Skeletal muscle tissue (tissue), 4 donors: ENCODE measurements around the gene TUSC1. TPM values are rescaled to one million over a fixed set of nuclear protein-coding genes. Genes with fewer than 3 reads are reported as not detected.
"Not testable (repeated sequence)": the region's sequence is repeated elsewhere in the genome, so short reads cannot be mapped to it uniquely, and the experiment has no call there.

Source experiments
- H3K27ac ChIP-seq: one replicate; pipeline ENCODE4 v1.7.0; 2013; ENCODE audit warnings: mild to moderate bottlenecking, low read depth, low read length, inconsistent platforms
- H3K27me3 ChIP-seq, 3 donors: one replicate each; pipeline ENCODE4 v1.7.0; 2013; ENCODE audit warnings: low read length in 3 of 3; ENCODE audit not compliant: control insufficient read depth in 3 of 3, insufficient read depth in 3 of 3
- H3K36me3 ChIP-seq, 3 donors: one replicate each; pipeline ENCODE4 v1.7.0; 2013; ENCODE audit warnings: low read length in 3 of 3; ENCODE audit not compliant: control insufficient read depth in 3 of 3, insufficient read depth in 3 of 3
- H3K4me1 ChIP-seq, 3 donors: one replicate each; pipeline ENCODE4 v1.7.0; 2013; ENCODE audit warnings: low read length in 3 of 3, mild to moderate bottlenecking in 3 of 3; ENCODE audit not compliant: control insufficient read depth in 3 of 3, insufficient read depth in 3 of 3
- H3K4me3 ChIP-seq, 3 donors: one replicate each; pipeline ENCODE4 v1.7.0; 2013; ENCODE audit warnings: low read length in 3 of 3
- H3K9ac ChIP-seq, 3 donors: one replicate each; pipeline ENCODE4 v1.7.0; 2013; ENCODE audit warnings: low read length in 3 of 3, mild to moderate bottlenecking in 3 of 3, moderate library complexity in 2 of 3, low read depth in 1 of 3
- H3K9me3 ChIP-seq, 3 donors: one replicate each; pipeline ENCODE4 v1.7.0; 2013; ENCODE audit warnings: low read length in 3 of 3; ENCODE audit not compliant: control insufficient read depth in 3 of 3
- total RNA-seq: library from RNA; depleted of rRNA; stranded (reverse); fragments of >200 nt; gene quantifications from one replicate; pipeline ENCODE4 v1.2.3, GENCODE V29; 2014
- donor health status: Osteomylitis.

Gene TUSC1
- total RNA-seq, 1 donor from 2014 or later = 9.9 TPM

DNA sequence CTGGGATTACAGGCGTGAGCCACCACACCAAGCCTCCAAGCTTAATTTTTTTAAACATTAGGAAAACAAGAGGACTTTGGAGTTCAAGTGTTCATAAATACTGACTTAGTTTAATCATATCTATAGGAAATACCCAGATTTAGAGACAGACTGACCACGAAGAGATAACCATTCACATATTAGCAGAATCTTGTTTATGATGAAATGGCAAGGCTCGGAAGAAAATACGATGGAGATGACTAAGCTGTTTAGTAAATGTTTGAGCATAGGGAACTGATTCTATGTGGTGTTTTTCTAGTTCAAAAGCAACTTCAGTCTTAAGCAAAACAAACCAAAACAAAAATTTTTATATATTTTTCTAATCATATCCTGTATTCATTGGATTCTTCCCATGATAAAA, 13.5 kb upstream of the TUSC1 start:
- Histone ChIP-seq H3K9ac (no peak overlapping the region), H3K36me3 (no peaks in the 10 kb centered on the region), H3K27ac (no peak overlapping the region), H3K27me3 (no peaks in the 10 kb centered on the region), H3K4me1 (no peaks in the 10 kb centered on the region), H3K9me3 (no peaks in the 10 kb centered on the region), H3K4me3 (no peak overlapping the region)

- H3K9me3 ChIP-seq = no peaks in the 10 kb centered on the region
Observed at GRCh38 chr9:25684321-25684720, 6.1 kb upstream of the TUSC1 start.

DNA sequence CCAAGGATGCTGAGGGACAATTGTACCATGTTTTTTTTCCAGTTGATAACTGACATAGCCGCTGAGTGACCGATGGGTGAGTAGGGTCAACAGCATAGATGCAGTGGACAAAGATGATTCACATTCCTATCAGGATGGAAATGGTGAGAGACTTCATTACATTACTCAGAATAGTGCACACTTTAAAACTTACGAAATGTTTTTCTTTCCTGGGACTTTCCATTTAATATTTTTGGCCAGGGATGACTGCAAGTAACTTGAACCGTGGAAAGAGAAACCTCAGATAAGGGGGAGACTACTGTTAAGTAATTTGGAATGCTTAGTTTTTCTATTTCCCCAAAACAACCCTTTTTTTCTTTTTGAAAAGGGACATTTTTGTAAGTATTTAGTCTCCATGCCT, 3.0 kb upstream of the TUSC1 start:
- no peaks in the 10 kb centered on the region for H3K9me3 ChIP-seq
- H3K4me1 ChIP-seq = peaks cover 0 to 13% (median 3%) of the 10 kb centered on the region in 3 donors
- no peak overlapping the region for H3K4me3 ChIP-seq
- H3K27me3 ChIP-seq = no peaks in the 10 kb centered on the region
- no peaks in the 10 kb centered on the region for H3K36me3 ChIP-seq
- H3K27ac ChIP-seq = no peak overlapping the region
- no peak overlapping the region for H3K9ac ChIP-seq

More at GRCh38 chr9:25684321-25684720, 6.1 kb upstream of the TUSC1 start:
- H3K27ac ChIP-seq = no peak overlapping the region
- no peak overlapping the region for H3K9ac ChIP-seq
- no peaks in the 10 kb centered on the region for H3K36me3 ChIP-seq
- no peaks in the 10 kb centered on the region for H3K27me3 ChIP-seq
- H3K4me1 ChIP-seq = no peaks in the 10 kb centered on the region
- no peak overlapping the region for H3K4me3 ChIP-seq

GRCh38 chr9:25678846-25679360, 659 bp upstream of the TUSC1 start:
- peak overlapping the region; percentile 92 for H3K27ac ChIP-seq
- H3K27me3 ChIP-seq = no peaks in the 10 kb centered on the region
- peaks cover 0 to 13% (median 3%) of the 10 kb centered on the region in 3 donors for H3K4me1 ChIP-seq
- no peaks in the 10 kb centered on the region for H3K36me3 ChIP-seq
- H3K9ac ChIP-seq = peak overlapping the region; percentile 72 to 91 (median 81)
- peak overlapping the region; percentile 66 to 83 (median 74) for H3K4me3 ChIP-seq
- H3K9me3 ChIP-seq = no peaks in the 10 kb centered on the region

DNA sequence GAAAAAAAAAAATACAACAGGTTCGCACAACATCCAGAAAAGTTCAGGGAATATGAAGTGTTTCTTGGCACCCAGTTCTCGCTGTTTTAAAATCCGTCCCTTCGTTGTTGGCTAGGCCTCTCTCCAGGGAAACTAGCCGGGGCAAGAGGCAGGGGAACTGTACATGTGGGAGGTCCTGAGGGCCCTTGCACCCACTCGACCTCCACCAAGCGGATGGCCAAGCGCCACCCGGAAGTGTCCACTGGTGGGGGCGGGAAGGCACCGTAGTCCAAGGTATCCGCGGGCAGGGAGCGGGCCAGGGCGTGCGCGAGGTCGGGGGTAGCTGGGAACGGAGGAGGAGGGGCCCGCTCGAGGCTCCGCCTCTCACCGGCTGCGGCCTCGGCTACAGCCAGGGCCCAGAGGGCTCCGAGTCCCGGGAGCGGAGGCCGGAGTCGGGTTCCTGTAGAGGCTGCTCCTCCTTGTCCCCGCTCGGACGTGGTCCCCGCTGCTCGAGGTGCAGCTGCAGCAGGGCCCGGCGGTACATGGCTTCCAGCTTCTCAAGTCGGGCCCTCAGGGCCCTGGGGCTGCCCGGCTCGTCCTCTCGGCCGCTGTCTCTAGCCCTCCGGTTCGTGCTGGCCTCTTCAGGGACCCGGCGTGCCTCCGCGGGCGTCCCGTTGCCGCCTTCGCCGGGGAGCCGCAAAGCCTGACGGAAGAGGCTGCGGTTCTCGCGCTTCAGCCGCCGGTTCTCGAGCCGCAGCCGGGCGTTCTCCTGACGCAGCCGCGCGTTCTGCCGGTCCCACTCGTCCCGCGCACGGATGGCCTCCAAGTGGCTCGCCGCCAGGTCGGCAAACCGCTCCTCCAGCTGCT, 720 bp downstream of the TUSC1 start:
- peaks cover 0 to 13% (median 3%) of the 10 kb centered on the region in 3 donors for H3K4me1 ChIP-seq
- no peaks in the 10 kb centered on the region for H3K27me3 ChIP-seq
- peak overlapping the region; percentile 66 to 83 (median 80) for H3K4me3 ChIP-seq
- H3K9ac ChIP-seq = peak overlapping the region; percentile 81 to 91 (median 84)
- H3K27ac ChIP-seq = peak overlapping the region; percentile 92
- no peaks in the 10 kb centered on the region for H3K9me3 ChIP-seq
- no peaks in the 10 kb centered on the region for H3K36me3 ChIP-seq

- H3K27ac ChIP-seq, H3K9me3 ChIP-seq, H3K36me3 ChIP-seq, H3K9ac ChIP-seq, H3K4me3 ChIP-seq, H3K27me3 ChIP-seq: not testable (repeated sequence)
- H3K4me1 ChIP-seq = peaks cover 0 to 13% (median 3%) of the 10 kb centered on the region in 3 donors
Observed at GRCh38 chr9:25675858-25676257, 2.4 kb downstream of the TUSC1 start.

DNA sequence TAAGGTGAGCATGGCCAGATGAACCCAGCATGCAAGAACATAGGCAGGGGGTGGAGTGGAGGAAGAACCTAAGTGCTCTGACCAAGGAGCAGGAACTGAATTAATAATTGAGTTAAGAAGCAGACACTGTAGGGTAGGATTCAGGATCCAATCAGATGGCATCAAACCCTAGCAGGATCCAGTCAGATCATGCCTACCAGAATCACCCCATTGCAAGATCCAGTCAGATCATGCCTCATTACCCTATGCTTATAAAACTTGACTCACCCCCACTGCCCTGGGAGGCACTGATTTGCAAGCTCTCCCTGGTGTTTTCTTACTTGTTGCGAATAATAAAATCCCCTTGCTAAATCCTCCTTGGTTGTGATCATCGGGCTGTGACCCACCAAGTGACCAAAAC, 19.7 kb downstream of the TUSC1 start:
- Histone ChIP-seq H3K9me3 (no peaks in the 10 kb centered on the region), H3K4me3 (no peak overlapping the region), H3K27ac (no peak overlapping the region), H3K9ac (no peak overlapping the region), H3K36me3 (no peaks in the 10 kb centered on the region), H3K4me1 (no peaks in the 10 kb centered on the region), H3K27me3 (no peaks in the 10 kb centered on the region)

DNA sequence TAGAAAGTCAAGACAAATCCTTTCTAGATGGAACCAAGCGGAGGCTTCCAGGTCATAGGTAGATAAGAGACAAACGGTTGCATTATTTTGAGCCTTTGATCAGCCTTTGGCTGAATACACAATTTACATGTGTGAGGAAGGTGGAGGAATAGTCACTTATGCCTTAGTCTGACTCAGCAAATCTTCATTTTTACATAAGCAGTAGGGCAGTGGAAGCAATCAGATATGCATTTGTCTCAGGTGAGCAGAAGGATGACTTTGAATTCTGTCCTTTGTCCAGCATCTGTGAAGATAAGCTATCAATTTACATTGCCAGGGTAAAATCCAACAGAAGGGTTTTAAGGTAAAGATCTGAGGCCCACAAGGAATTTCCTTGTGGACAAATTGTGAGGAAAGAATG, 23.8 kb downstream of the TUSC1 start:
- Histone ChIP-seq H3K36me3 (no peaks in the 10 kb centered on the region), H3K4me1 (no peaks in the 10 kb centered on the region), H3K27me3 (no peaks in the 10 kb centered on the region), H3K4me3 (no peak overlapping the region), H3K9ac (no peak overlapping the region), H3K27ac (no peak overlapping the region), H3K9me3 (no peaks in the 10 kb centered on the region)

GRCh38 chr9:25648116-25648515, 30.1 kb downstream of the TUSC1 start:
- H3K4me3 ChIP-seq = no peak overlapping the region
- H3K4me1 ChIP-seq = no peaks in the 10 kb centered on the region
- H3K27me3 ChIP-seq = no peaks in the 10 kb centered on the region
- no peaks in the 10 kb centered on the region for H3K36me3 ChIP-seq
- H3K9me3 ChIP-seq = no peaks in the 10 kb centered on the region
- no peak overlapping the region for H3K27ac ChIP-seq
- H3K9ac ChIP-seq = no peak overlapping the region

- Histone ChIP-seq H3K36me3 (no peaks in the 10 kb centered on the region), H3K4me3 (no peak overlapping the region), H3K27ac (no peak overlapping the region), H3K27me3 (no peaks in the 10 kb centered on the region), H3K4me1 (no peaks in the 10 kb centered on the region), H3K9ac (no peak overlapping the region), H3K9me3 (no peaks in the 10 kb centered on the region)
Observed at GRCh38 chr9:25636026-25636425, 42.2 kb downstream of the TUSC1 start.
